Gastrocnemius medialis (tissue), 4 donors: ENCODE results near the gene TRMT11. TPM values are rescaled to one million over a fixed set of nuclear protein-coding genes. Genes with fewer than 3 reads are reported as not detected.

Source experiments
- ATAC-seq, 2 donors: fragments of 150-250 bp; one replicate each; pipeline ENCODE4 v1.9.1; 2016
- DNase-seq, 2 donors: peaks; one replicate each; pipeline ENCODE4 v3.0.0-alpha.2; 2019
- H3K27ac ChIP-seq, 4 donors: fragments of 200-600 bp; sonication (generic); 1 replicate in 1 of 4; 2 replicates in 3 of 4; pipeline ENCODE4 v1.5.1; 2016 to 2018; ENCODE audit warnings: mild to moderate bottlenecking in 2 of 4, moderate library complexity in 1 of 4
- H3K27me3 ChIP-seq, 3 donors: fragments of 200-600 bp; sonication (generic) in 2 of 3; 1 replicate in 1 of 3; 2 replicates in 2 of 3; pipeline versions ENCODE4 v1.5.1 to v1.6.0; 2016 to 2019; ENCODE audit warnings: mild to moderate bottlenecking in 1 of 3, moderate library complexity in 1 of 3
- H3K36me3 ChIP-seq, 2 donors: fragments of 200-600 bp; sonication (generic) in 1 of 2; one replicate each; pipeline ENCODE4 v1.5.1; 2017 to 2018
- H3K4me1 ChIP-seq, 2 donors: fragments of 200-600 bp; sonication (generic) in 1 of 2; one replicate each; pipeline ENCODE4 v1.5.1; 2016 to 2017; ENCODE audit warnings: mild to moderate bottlenecking in 2 of 2
- H3K4me3 ChIP-seq, 4 donors: fragments of 200-600 bp; sonication (generic) in 3 of 4; 1 replicate in 1 of 4; 2 replicates in 3 of 4; pipeline ENCODE4 v1.5.1; 2016 to 2019; ENCODE audit warnings: mild to moderate bottlenecking in 2 of 4
- H3K9me3 ChIP-seq, 3 donors: fragments of 200-600 bp; sonication (generic) in 2 of 3; 1 replicate in 1 of 3; 2 replicates in 2 of 3; pipeline ENCODE4 v1.5.1; 2016 to 2019
- CTCF ChIP-seq, 5 experiments: fragments of 450-650 bp in 3 of 5; fragments of 200-600 bp in 2 of 5; sonication (generic) in 2 of 5; IDR thresholded peaks in 4 of 5; conservative IDR thresholded peaks in 1 of 5; 1 replicate in 4 of 5; 2 replicates in 1 of 5; pipeline ENCODE4 v1.5.1; 2016 to 2019; ENCODE audit warnings: antibody characterized with exemption in 5 of 5, mild to moderate bottlenecking in 3 of 5, moderate library complexity in 3 of 5
- POLR2A ChIP-seq, 2 donors: fragments of 450-650 bp; IDR thresholded peaks; one replicate each; pipeline ENCODE4 v1.6.1; 2017; ENCODE audit warnings: antibody characterized with exemption in 2 of 2, mild to moderate bottlenecking in 2 of 2, moderate library complexity in 2 of 2
- in situ Hi-C, 4 donors: fragments of 200-750 bp; cut with MboI; loops; one replicate each; pipeline versions ENCODE4 v1.15.0 to v1.8.0; 2017; ENCODE audit warnings: low sequenced_read_pairs in 4 of 4
- intact Hi-C: fragments of 100-400 bp; cut with DNase I; formaldehyde crosslinking; loops from one replicate; pipeline ENCODE4 v1.15.1; 2023; ENCODE audit warnings: low total_unique reads
- total RNA-seq, 4 donors: library from RNA; depleted of rRNA; stranded (reverse); fragments of >200 nt; gene quantifications; one replicate each; pipeline versions ENCODE4 v1.1.0 to v1.2.3, GENCODE V29; 2016

TRMT11 gene
- total RNA-seq, 4 donors from 2014 or later = 2.5 to 10.2 (median 6.9) TPM

- intact Hi-C loops (no loop called here), in situ Hi-C loops (no loop called here)
- H3K27ac ChIP-seq = no peak overlapping the region
- TF ChIP-seq POLR2A (IDR thresholded peaks at IDR 0.05) = no peak
- no peak for TF ChIP-seq CTCF (IDR thresholded peaks at IDR 0.05 in 4 of 5, conservative IDR thresholded peaks at IDR 0.05 in 1 of 5)
- peaks cover 10% of the 10 kb centered on the region in 2 donors for H3K4me1 ChIP-seq
- DNase-seq (no peak), ATAC-seq (no peak)
- no peaks in the 10 kb centered on the region for H3K9me3 ChIP-seq
- H3K4me3 ChIP-seq = no peak overlapping the region
- no peaks in the 10 kb centered on the region for H3K27me3 ChIP-seq
- H3K36me3 ChIP-seq = no peaks in the 10 kb centered on the region
These were observed 51.9 kb downstream of the TRMT11 start for GRCh38 chr6:126038234-126038633.

DNA sequence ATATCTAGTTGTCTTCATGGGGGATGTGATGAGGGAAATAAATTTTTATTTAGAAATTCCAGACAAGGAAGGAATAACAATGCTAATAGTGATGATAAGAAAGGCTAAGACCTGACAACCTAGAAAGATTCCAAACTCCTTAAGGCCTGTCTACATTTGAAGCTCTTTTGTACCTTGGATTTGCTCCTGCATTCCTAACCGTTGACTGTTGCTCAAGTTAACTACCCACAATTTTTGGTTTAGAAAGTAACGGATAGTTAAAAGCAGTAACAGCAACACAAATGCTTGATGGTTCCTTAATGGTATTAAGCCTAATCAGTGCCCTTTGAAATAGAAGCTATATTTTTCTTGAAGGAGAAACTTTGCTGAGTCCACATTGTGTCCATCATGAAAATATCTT, 52.9 kb downstream of the TRMT11 start:
- Histone ChIP-seq H3K9me3 (no peaks in the 10 kb centered on the region), H3K4me3 (no peak overlapping the region), H3K4me1 (no peaks in the 10 kb centered on the region), H3K36me3 (no peaks in the 10 kb centered on the region), H3K27ac (no peak overlapping the region), H3K27me3 (no peaks in the 10 kb centered on the region)
- in situ Hi-C loops = no loop called here
- TF ChIP-seq POLR2A (IDR thresholded peaks at IDR 0.05) (no peak), CTCF (IDR thresholded peaks at IDR 0.05 in 4 of 5, conservative IDR thresholded peaks at IDR 0.05 in 1 of 5) (no peak)
- ATAC-seq (no peak), DNase-seq (no peak)
- intact Hi-C loops = no loop called here

DNA sequence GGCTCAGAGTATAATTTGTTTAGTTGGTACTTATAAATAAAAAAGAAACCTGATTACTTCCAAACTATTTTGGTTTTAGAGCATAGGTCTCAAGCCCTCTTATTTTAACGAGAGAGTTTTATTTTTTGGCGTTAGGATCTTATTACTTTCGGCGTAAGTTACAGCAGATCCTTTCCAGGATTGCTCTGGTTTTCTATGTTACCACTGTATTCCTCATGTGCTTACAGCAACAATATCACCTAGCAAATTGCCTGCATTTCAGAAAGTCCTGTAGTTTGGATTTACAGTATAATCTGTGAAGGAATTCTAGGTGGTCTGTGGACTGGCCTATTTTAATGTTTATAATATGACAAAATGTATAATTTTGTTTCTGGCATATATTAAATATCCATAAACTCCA, 54.1 kb downstream of the TRMT11 start:
- in situ Hi-C loops = no loop called here

DNA sequence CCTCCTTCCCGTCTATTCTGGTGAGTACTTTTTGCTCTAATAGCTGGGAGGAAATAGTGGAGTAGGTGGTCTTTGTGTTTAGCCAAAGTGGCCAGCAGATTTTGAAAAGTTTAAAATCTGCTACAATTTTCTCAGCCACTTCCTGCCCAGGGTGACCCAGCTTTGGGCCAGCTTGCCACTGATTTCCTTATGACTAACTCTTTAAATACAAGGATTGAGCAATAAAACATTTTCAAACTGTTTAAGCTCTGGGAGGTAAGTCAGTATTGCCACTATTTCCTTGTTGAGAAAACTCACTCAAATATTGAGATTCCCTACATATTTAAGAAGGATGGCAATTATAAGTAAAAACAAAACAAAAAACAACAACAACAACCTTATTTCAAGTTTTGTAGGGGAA, 54.5 kb downstream of the TRMT11 start:
- ATAC-seq = no peak
- H3K27me3 ChIP-seq = no peaks in the 10 kb centered on the region
- TF ChIP-seq POLR2A (IDR thresholded peaks at IDR 0.05) (no peak), CTCF (IDR thresholded peaks at IDR 0.05 in 4 of 5, conservative IDR thresholded peaks at IDR 0.05 in 1 of 5) (no peak)
- no peak overlapping the region for H3K27ac ChIP-seq
- H3K36me3 ChIP-seq = no peaks in the 10 kb centered on the region
- DNase-seq = no peak
- H3K4me1 ChIP-seq = no peaks in the 10 kb centered on the region
- in situ Hi-C loops = no loop called here
- no peaks in the 10 kb centered on the region for H3K9me3 ChIP-seq
- H3K4me3 ChIP-seq = no peak overlapping the region
- intact Hi-C loops = no loop called here

More for the DNA sequence above, 54.1 kb downstream of the TRMT11 start:
- no peak for TF ChIP-seq CTCF (IDR thresholded peaks at IDR 0.05 in 4 of 5, conservative IDR thresholded peaks at IDR 0.05 in 1 of 5)
- TF ChIP-seq POLR2A (IDR thresholded peaks at IDR 0.05) = no peak
- DNase-seq (no peak), ATAC-seq (no peak)
- H3K4me1 ChIP-seq = no peaks in the 10 kb centered on the region
- H3K9me3 ChIP-seq = no peaks in the 10 kb centered on the region
- H3K4me3 ChIP-seq = no peak overlapping the region
- H3K36me3 ChIP-seq = no peaks in the 10 kb centered on the region
- H3K27ac ChIP-seq = no peak overlapping the region
- intact Hi-C loops = no loop called here
- no peaks in the 10 kb centered on the region for H3K27me3 ChIP-seq

GRCh38 chr6:126041516-126041915, 55.2 kb downstream of the TRMT11 start:
- ATAC-seq = no peak
- H3K27ac ChIP-seq = no peak overlapping the region
- no peak overlapping the region for H3K4me3 ChIP-seq
- H3K4me1 ChIP-seq = no peaks in the 10 kb centered on the region
- intact Hi-C loops (no loop called here), in situ Hi-C loops (no loop called here)
- H3K27me3 ChIP-seq = no peaks in the 10 kb centered on the region
- TF ChIP-seq CTCF (IDR thresholded peaks at IDR 0.05 in 4 of 5, conservative IDR thresholded peaks at IDR 0.05 in 1 of 5) = no peak
- TF ChIP-seq POLR2A (IDR thresholded peaks at IDR 0.05) = no peak
- no peak for DNase-seq
- H3K36me3 ChIP-seq = no peaks in the 10 kb centered on the region
- no peaks in the 10 kb centered on the region for H3K9me3 ChIP-seq
